Heart right ventricle (tissue), 16 donors: ENCODE results near the gene GM2A. TPM values are rescaled to one million over a fixed set of nuclear protein-coding genes. Genes with fewer than 3 reads are reported as not detected.

Experiments
- ATAC-seq, 8 donors: fragments of 200-7000 bp; cut with Tn5 transposase; one replicate each; pipeline ENCODE4 v1.9.1; 2020; ENCODE audit warnings: mild to moderate bottlenecking in 8 of 8, moderate library complexity in 8 of 8, moderate number of reproducible peaks in 1 of 8
- DNase-seq, 2 donors: peaks; one replicate each; pipeline ENCODE4 v3.0.0-alpha.2; 2020
- H3K27ac ChIP-seq, 10 donors: fragments of 200-600 bp; sonication (generic) in 2 of 10; one replicate each; pipeline versions ENCODE4 v1.5.0 to v1.8.0; 2020 to 2022; ENCODE audit warnings: mild to moderate bottlenecking in 3 of 10
- H3K27me3 ChIP-seq, 7 donors: fragments of 200-600 bp; one replicate each; pipeline ENCODE4 v1.8.0; 2021 to 2022; ENCODE audit warnings: mild to moderate bottlenecking in 2 of 7
- H3K36me3 ChIP-seq, 9 donors: fragments of 200-600 bp; sonication (generic) in 1 of 9; one replicate each; pipeline versions ENCODE4 v1.5.0 to v1.8.0; 2020 to 2022; ENCODE audit warnings: mild to moderate bottlenecking in 2 of 9
- H3K4me1 ChIP-seq, 9 donors: fragments of 200-600 bp; sonication (generic) in 1 of 9; one replicate each; pipeline versions ENCODE4 v1.5.0 to v1.8.0; 2020 to 2022; ENCODE audit warnings: mild to moderate bottlenecking in 4 of 9
- H3K4me3 ChIP-seq, 10 donors: fragments of 200-600 bp; sonication (generic) in 2 of 10; one replicate each; pipeline versions ENCODE4 v1.5.0 to v1.8.0; 2020 to 2022; ENCODE audit warnings: mild to moderate bottlenecking in 7 of 10, moderate library complexity in 2 of 10
- H3K9me3 ChIP-seq, 11 donors: fragments of 200-600 bp in 10 of 11; sonication (generic) in 2 of 11; one replicate each; pipeline versions ENCODE4 v1.5.0 to v1.8.0; 2013 to 2022; ENCODE audit warnings: mild to moderate bottlenecking in 2 of 11, control low read depth in 1 of 11, moderate library complexity in 1 of 11
- CTCF ChIP-seq, 9 donors: fragments of 200-600 bp; sonication (generic) in 2 of 9; IDR thresholded peaks; one replicate each; pipeline versions ENCODE4 v1.5.0 to v1.8.0; 2021 to 2022; ENCODE audit warnings: antibody characterized with exemption in 9 of 9, mild to moderate bottlenecking in 5 of 9, moderate library complexity in 1 of 9
- WGBS, 2 donors: extraction: QIAGEN DNeasy Blood & Tissue Kit; methylation state at CpG; one replicate each; pipeline ENCODE4 v1.1.7; 2013; ENCODE audit warnings: inconsistent platforms in 1 of 2; 5-methylcytosine and 5-hydroxymethylcytosine counted together
- intact Hi-C, 10 donors: fragments of 100-400 bp; cut with DNase I; formaldehyde crosslinking; loops; one replicate each; pipeline versions ENCODE4 v1.11.1 to v1.14.2; 2022
- polyA plus RNA-seq, 2 donors: library from polyadenylated mRNA; stranded (reverse); fragments of 200-250 nt; gene quantifications; one replicate each; pipeline ENCODE4 v1.2.3, GENCODE V29; 2013
- total RNA-seq, 10 donors: library from RNA; stranded (reverse); fragmentation: NEBNext Ultra II Directional in 3 of 10; extraction: Animal tissue kit (Norgen Biotek cat#: 25700) in 3 of 10; gene quantifications; one replicate each; pipeline versions ENCODE4 v1.2.1 to v1.2.4, GENCODE V29; 2021 to 2023
- donor health status: Arrhythmogenic right ventricular cardiomyopathy.
- donor health status: ischemic (EF 13 %, LVEDD 7.1; RV severe dilation, severe dysfunction).
- donor health status: healthy with polysubstance abuse.
- donor health status: DM: no; HTN: yes; CAD: no.
- donor health status: DM: no; HTN: no; CAD: no.
- donor health status: ischemic (EF 25% LVEDD 6.9; RV normal size, moderate dysfunction).
- donor health status: ischemic (EF 25% LVEDD 5.7; RV mildly dilated, moderate dysfunction).
- donor health status: healthy.
- donor health status: DM: yes; HTN: yes; CAD: no.
- donor health status: Ischemic cardiomyopathy.
- donor health status: ischemic (EF 35%, LVEDD 5.7; RV mildly dilated, moderate dysfunction).
- donor health status: nonischemic (EF 11% LVEDD 7.7; RV severe dilation, severe dysfunction).
- donor health status: DM: yes; HTN: yes; CAD: no.
- donor health status: PGD.
- donor health status: ischemic (EF 29% LVEDD 5.4; RV normal size, mild dysfunction).
- donor health status: nonischemic (EF 23%, LVEDD 6.1; RV moderate dilation, normal function).

GM2A gene
- total and polyA plus RNA-seq, 12 donors: 18.1 to 47.1 (median 35.9) TPM

- 56 to 71% methylated on average over 5 of the region's 5 CpGs for WGBS, 2 donors
- intact Hi-C loops: no loop called here
- Histone ChIP-seq H3K9me3 (no peaks in the 10 kb centered on the region), H3K4me1 (peaks cover 38 to 99% (median 87%) of the 10 kb centered on the region in 9 donors), H3K27me3 (no peaks in the 10 kb centered on the region), H3K27ac (peak overlapping the region in 5 of 10 donors; percentile 25 to 90 (median 59)), H3K4me3 (no peak overlapping the region), H3K36me3 (peaks cover 0 to 15% (median 0%) of the 10 kb centered on the region in 9 donors)
- no peak for TF ChIP-seq CTCF (IDR thresholded peaks at IDR 0.05)
- DNase-seq (no peak), ATAC-seq (no peak)
Measured at GRCh38 chr5:151216781-151217180, 36.2 kb upstream of the GM2A start.

DNA sequence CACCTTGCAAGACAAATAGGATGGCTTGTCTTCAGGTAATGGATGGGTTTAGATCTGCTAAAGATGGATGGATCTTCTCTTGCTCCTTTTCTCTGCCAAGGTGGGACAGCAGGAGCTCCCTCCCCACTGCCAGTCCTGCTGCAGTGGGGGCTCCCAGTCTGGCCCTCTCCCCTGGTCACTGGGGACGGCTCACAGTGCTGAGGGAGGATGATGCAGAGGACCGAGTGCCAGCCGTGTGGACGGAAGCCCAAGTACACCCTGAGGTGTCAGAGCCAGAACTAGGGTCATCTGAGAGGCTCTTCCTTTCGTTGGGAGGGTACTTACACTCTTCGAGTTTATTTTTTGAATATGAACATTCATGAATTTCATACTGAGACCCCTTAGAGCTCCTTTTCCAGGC is 34.8 kb upstream of the GM2A start:
- Histone ChIP-seq H3K4me3 (no peak overlapping the region), H3K9me3 (no peaks in the 10 kb centered on the region), H3K36me3 (peaks cover 0 to 15% (median 0%) of the 10 kb centered on the region in 9 donors), H3K27ac (peak overlapping the region in 7 of 10 donors; percentile 25 to 90 (median 49)), H3K27me3 (no peaks in the 10 kb centered on the region), H3K4me1 (peaks cover 33 to 100% (median 87%) of the 10 kb centered on the region in 9 donors)
- intact Hi-C loops: no loop called here
- ATAC-seq (no peak), DNase-seq (no peak)
- TF ChIP-seq CTCF (IDR thresholded peaks at IDR 0.05): no peak
- WGBS, 2 donors: 30 to 39% methylated on average over 6 of the region's 6 CpGs

- peak overlapping the region in 3 of 10 donors; percentile 39 to 63 (median 59) for H3K27ac ChIP-seq
- no peak for TF ChIP-seq CTCF (IDR thresholded peaks at IDR 0.05)
- no peak for DNase-seq
- 92% methylated on average over 9 of the region's 9 CpGs for whole genome bisulfite sequencing, 2 donors
- H3K9me3 ChIP-seq: no peaks in the 10 kb centered on the region
- H3K4me1 ChIP-seq: peaks cover 26 to 94% (median 78%) of the 10 kb centered on the region in 9 donors
- H3K27me3 ChIP-seq: no peaks in the 10 kb centered on the region
- ATAC-seq: no peak
- intact Hi-C loops: no loop called here
- H3K4me3 ChIP-seq: no peak overlapping the region
- peaks cover 0 to 15% (median 0%) of the 10 kb centered on the region in 9 donors for H3K36me3 ChIP-seq
Measured at GRCh38 chr5:151219138-151219537, 33.8 kb upstream of the GM2A start.

DNA sequence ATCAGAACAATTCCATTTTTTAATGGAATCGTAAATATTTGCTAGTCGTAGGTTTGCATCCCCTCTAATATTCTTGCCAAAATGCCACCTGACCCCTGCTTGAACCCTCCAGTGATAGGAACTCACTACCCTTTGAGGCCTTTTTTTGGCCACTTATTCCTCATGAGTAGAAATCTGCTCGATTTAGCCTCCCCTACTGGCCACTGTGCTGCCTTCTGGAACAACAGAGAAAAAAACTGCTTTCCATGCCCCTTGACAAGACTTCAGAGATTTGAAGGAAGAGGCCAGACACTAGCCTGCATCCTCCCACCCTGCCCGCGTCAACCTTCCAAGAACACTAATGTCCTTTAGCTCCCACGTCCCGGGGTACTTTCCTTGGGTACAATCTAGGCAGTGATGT is 33.2 kb upstream of the GM2A start:
- WGBS, 2 donors: 55 to 58% methylated on average over 7 of the region's 7 CpGs
- peak overlapping the region in 8 of 10 donors; percentile 3 to 97 (median 64) for H3K27ac ChIP-seq
- peak in 5 of 9 donors; percentile 8 to 30 (median 27) for TF ChIP-seq CTCF (IDR thresholded peaks at IDR 0.05)

More for the DNA sequence above, 33.2 kb upstream of the GM2A start:
- no peak for ATAC-seq
- no peak for DNase-seq
- intact Hi-C loops: no loop called here
- Histone ChIP-seq H3K27me3 (no peaks in the 10 kb centered on the region), H3K4me3 (no peak overlapping the region), H3K36me3 (peaks cover 0 to 13% (median 0%) of the 10 kb centered on the region in 9 donors), H3K9me3 (no peaks in the 10 kb centered on the region), H3K4me1 (peaks cover 22 to 94% (median 78%) of the 10 kb centered on the region in 9 donors)
